HepG2 (cell line): ENCODE results near the gene MLST8. TPM values are rescaled to one million over a fixed set of nuclear protein-coding genes. Genes with fewer than 3 reads are reported as not detected.
A peak's percentile ranks its signal among the peaks of the same experiment; 100 is the strongest.
"Not testable (repeated sequence)": the region's sequence is repeated elsewhere in the genome, so short reads cannot be mapped to it uniquely, and the experiment has no call there.

Experiments used
- ATAC-seq: fragments of 200-7000 bp; cut with Tn5 transposase; 3 replicates; pipeline ENCODE4 v1.9.1; 2020; ENCODE audit warnings: mild to moderate bottlenecking, moderate library complexity
- BruUV-seq: library from RNA; stranded (reverse); fragments of 400-500 nt; replicated peaks from 2 replicates; lab custom pipeline; 2021; lab: Mats Ljungman, UMichigan
- CTCF ChIA-PET: fragments of 300-600 bp; formaldehyde crosslinking; extraction: SDS; loops from one replicate; lab custom pipeline; 2021; ENCODE audit warnings: low total read pairs, inconsistent platforms, low intra/inter-chr PET ratio; lab: Yijun Ruan, JAX
- POLR2A ChIA-PET: fragments of 350-600 bp; sonication (Branson Sonifier 250); formaldehyde crosslinking; loops from one replicate; lab custom pipeline; 2020; ENCODE audit warnings: antibody characterized with exemption, inconsistent platforms; lab: Yijun Ruan, JAX
- DNase-seq: peaks from one replicate; pipeline ENCODE4 v3.0.0-alpha.2; 2015; ENCODE audit warnings: low spot score
- FAIRE-seq: peaks from 3 replicates; lab custom pipeline; 2011; peaks lifted over from hg19 to GRCh38; lab: Jason Lieb, UNC
- H2AFZ ChIP-seq: one replicate; pipeline ENCODE4 v1.6.1; 2011; ENCODE audit warnings: low read length, inconsistent platforms
- H3K27ac ChIP-seq: fragments of 300-600 bp; 3 replicates; pipeline ENCODE4 v1.8.0; 2011; ENCODE audit warnings: mixed run types, mild to moderate bottlenecking, mixed read lengths, low read length, inconsistent platforms; ENCODE audit not compliant: insufficient read depth; ENCODE audit errors: extremely low read length
- H3K27me3 ChIP-seq, 2 experiments: fragments of 200-600 bp in 1 of 2; 2 replicates in 1 of 2; 3 replicates in 1 of 2; pipeline versions ENCODE4 v1.6.0 to v1.8.0; 2011; ENCODE audit warnings: low read length in 2 of 2, mild to moderate bottlenecking in 2 of 2, moderate library complexity in 2 of 2, inconsistent platforms in 1 of 2; ENCODE audit not compliant: insufficient read depth in 2 of 2, control insufficient read depth in 1 of 2
- H3K36me3 ChIP-seq, 2 experiments: fragments of 200-600 bp in 1 of 2; replicated peaks in 1 of 2; 2 replicates in 1 of 2; 3 replicates in 1 of 2; pipeline versions ENCODE4 v1.5.1 to v1.8.0; 2011; ENCODE audit warnings: low read length in 2 of 2, inconsistent platforms in 1 of 2; ENCODE audit not compliant: insufficient read depth in 2 of 2, control insufficient read depth in 1 of 2
- H3K4me1 ChIP-seq: 2 replicates; pipeline ENCODE4 v1.5.1; 2012; ENCODE audit warnings: low read length, inconsistent platforms; ENCODE audit not compliant: insufficient read depth
- H3K4me2 ChIP-seq: 2 replicates; pipeline ENCODE4 v1.6.0; 2011; ENCODE audit warnings: low read depth, low read length, inconsistent platforms
- H3K4me3 ChIP-seq, 3 experiments: fragments of 200-600 bp in 1 of 3; sonication (generic), shearing (Covaris generic) in 1 of 3; replicated peaks in 1 of 3; 2 replicates each; pipeline ENCODE4 v1.5.1; 2011 to 2016; ENCODE audit warnings: low read length in 3 of 3, inconsistent platforms in 2 of 3, low read depth in 2 of 3, mild to moderate bottlenecking in 2 of 3, control low read depth in 1 of 3, mixed read lengths in 1 of 3; ENCODE audit not compliant: insufficient read depth in 1 of 3
- H3K79me2 ChIP-seq: one replicate; pipeline ENCODE4 v1.6.1; 2011; ENCODE audit warnings: low read length, inconsistent platforms; ENCODE audit not compliant: insufficient read depth
- H3K9ac ChIP-seq: 2 replicates; pipeline ENCODE4 v1.6.0; 2011; ENCODE audit warnings: mild to moderate bottlenecking, low read depth, low read length, inconsistent platforms; ENCODE audit not compliant: insufficient read depth
- H3K9me3 ChIP-seq: 2 replicates; pipeline ENCODE4 v1.5.1; 2012; ENCODE audit warnings: mild to moderate bottlenecking, low read length
- H4K20me1 ChIP-seq: 2 replicates; pipeline ENCODE4 v1.6.0; 2011; ENCODE audit warnings: inconsistent platforms, mild to moderate bottlenecking, low read length, moderate library complexity; ENCODE audit not compliant: insufficient read depth
- KLF13 ChIP-seq: sonication (generic); formaldehyde crosslinking; IDR thresholded peaks from 2 replicates; pipeline ENCODE4 v1.4.0; 2020; ENCODE audit warnings: mild to moderate bottlenecking, missing genetic modification reagents
- NFE2L2 ChIP-seq: fragments of 150-350 bp; IDR thresholded peaks from 2 replicates; pipeline ENCODE4 v1.6.1; 2014; ENCODE audit warnings: low read length
- POLR2G ChIP-seq: fragments of 200-400 bp; formaldehyde crosslinking; IDR thresholded peaks from 2 replicates; pipeline ENCODE4 v1.6.1; 2018; ENCODE audit warnings: mild to moderate bottlenecking, low read depth, low read length, moderate library complexity
- WGBS: methylation state at CpG from one replicate; pipeline ENCODE4 v1.1.6; 2017; ENCODE audit warnings: low lambda C conversion rate; 5-methylcytosine and 5-hydroxymethylcytosine counted together
- in situ Hi-C: cut with HindIII; loops from 2 replicates; pipeline ENCODE4 v1.10.0; 2017; ENCODE audit warnings: low pct_unique_long_range_greater_than_20kb; ENCODE audit not compliant: extremely low pct_ligation_motif_present
- intact Hi-C: fragments of 100-400 bp; cut with micrococcal nuclease; formaldehyde crosslinking; loops from one replicate; pipeline ENCODE4 v1.10.0; 2022; ENCODE audit not compliant: unreplicated experiment
- polyA plus RNA-seq, 8 experiments: library from polyadenylated mRNA; depleted of rRNA in 3 of 8; stranded (reverse) in 7 of 8; unstranded in 1 of 8; fragments of >200 nt; fragmentation: Illumina TruSeq in 4 of 8; extraction: Trizol in 4 of 8; gene quantifications; 2 replicates each; pipeline versions ENCODE4 v1.2.1 to v1.2.3, GENCODE V29; 2011 to 2016; ENCODE audit warnings: low read depth in 4 of 8, missing spikeins in 1 of 8, mixed read lengths in 1 of 8; ENCODE audit not compliant: insufficient read depth in 1 of 8
- total RNA-seq, 5 experiments: library from RNA; depleted of rRNA; stranded (reverse); fragments of >200 nt; fragmentation: Illumina TruSeq; extraction: Trizol; gene quantifications; 2 replicates each; pipeline ENCODE4 v1.2.3, GENCODE V29; 2016; ENCODE audit warnings: low read depth in 1 of 5
- TF ChIP-seq, protein P1 (sequence below): sonication (generic); formaldehyde crosslinking; IDR thresholded peaks from 2 replicates; pipeline ENCODE4 v1.4.0; 2020; ENCODE audit warnings: missing genetic modification reagents

The MLST8 gene
- total and polyA plus RNA-seq, 2 of the 13 experiments (the other 11 are each of a cell fraction or from before 2014, with no cell fraction given), result 30.8 to 72.7 TPM

DNA sequence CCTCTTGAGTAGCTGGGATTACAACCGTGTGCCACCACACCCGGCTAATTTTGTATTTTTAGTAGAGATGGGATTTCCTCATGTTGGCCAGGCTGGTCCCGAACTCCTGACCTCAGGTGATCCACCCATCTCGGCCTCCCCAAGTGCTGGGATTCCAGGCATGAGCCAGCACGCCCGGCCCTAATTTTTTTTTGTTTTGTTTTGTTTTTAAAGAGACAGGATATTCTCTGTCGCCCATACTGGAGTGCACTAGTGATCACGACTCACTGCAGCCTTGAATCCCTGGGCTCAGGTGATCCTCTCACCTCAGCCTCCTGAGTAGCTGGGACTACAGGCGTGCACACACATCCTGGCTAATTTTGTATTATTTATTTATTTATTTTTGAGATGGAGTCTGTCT lies 35.1 kb downstream of the MLST8 start:
- ATAC-seq, result not testable (repeated sequence)

DNA sequence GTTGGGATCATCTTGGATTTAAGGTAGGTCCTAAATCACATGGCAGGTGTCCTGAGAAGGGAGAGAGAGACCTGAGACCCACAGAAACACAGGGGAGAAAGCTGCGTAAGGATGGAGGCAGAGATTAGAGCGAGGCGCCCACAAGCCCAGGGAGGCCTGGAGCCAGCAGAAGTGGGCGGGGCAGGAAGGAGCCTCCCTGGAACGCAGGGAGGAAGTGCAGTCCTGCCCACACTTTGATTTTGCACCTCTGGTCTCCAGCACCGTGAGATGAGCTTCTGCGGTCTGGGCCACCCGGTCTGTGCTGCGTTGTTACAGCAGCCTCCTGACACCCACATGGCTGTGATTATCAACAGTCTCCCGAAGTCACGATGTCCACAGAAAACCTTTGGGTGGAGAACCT lies 37.3 kb downstream of the MLST8 start:
- intact Hi-C loops, result no loop called here
- TF ChIP-seq NFE2L2 (no peak), KLF13 (CRISPR knock-in tag) (no peak)
- TF ChIP-seq, protein P1, sequence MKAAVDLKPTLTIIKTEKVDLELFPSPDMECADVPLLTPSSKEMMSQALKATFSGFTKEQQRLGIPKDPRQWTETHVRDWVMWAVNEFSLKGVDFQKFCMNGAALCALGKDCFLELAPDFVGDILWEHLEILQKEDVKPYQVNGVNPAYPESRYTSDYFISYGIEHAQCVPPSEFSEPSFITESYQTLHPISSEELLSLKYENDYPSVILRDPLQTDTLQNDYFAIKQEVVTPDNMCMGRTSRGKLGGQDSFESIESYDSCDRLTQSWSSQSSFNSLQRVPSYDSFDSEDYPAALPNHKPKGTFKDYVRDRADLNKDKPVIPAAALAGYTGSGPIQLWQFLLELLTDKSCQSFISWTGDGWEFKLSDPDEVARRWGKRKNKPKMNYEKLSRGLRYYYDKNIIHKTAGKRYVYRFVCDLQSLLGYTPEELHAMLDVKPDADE, result no peak
- Histone ChIP-seq H3K4me3 (no peak overlapping the region), H3K9ac (no peak overlapping the region), H3K4me1 (peaks cover 21% of the 10 kb centered on the region), H2AFZ (no peak overlapping the region), H3K4me2 (no peak overlapping the region), H3K27ac (no peak overlapping the region), H4K20me1 (0 out of 2 replicates have a peak, but pooled peaks cover 2% of the 10 kb centered on the region), H3K36me3 (peaks cover 25 to 47% of the 10 kb centered on the region in 2 experiments; a peak in 4 of 5 replicates), H3K79me2 (no peaks in the 10 kb centered on the region), H3K9me3 (no peaks in the 10 kb centered on the region), H3K27me3 (no peaks in the 10 kb centered on the region)
- ATAC-seq (no peak), FAIRE-seq (no peak), DNase-seq (no peak)
- 100% methylated on average over 4 of the region's 11 CpGs for WGBS
- CTCF ChIA-PET, result no interaction called here
- POLR2A ChIA-PET, result interaction anchor here (0.6 kb wide), 1 partner anchor 663 kb away, joined by 3 read pairs; no protein-coding TSS in a partner anchor
- in situ Hi-C loops, result no loop called here
- no TSS peak for BruUV-seq

More for the DNA sequence above, 35.1 kb downstream of the MLST8 start:
- 0 out of 2 replicates have a peak, but pooled peaks have one; percentile 24 for TF ChIP-seq POLR2G
- TF ChIP-seq, all 625 proteins: peak for 1; not testable (repeated sequence) for 624
- H3K4me2 ChIP-seq, H3K27me3 ChIP-seq, H2AFZ ChIP-seq, H3K27ac ChIP-seq, BruUV-seq, H3K9me3 ChIP-seq, H3K4me3 ChIP-seq, DNase-seq, CTCF ChIA-PET, H3K9ac ChIP-seq, intact Hi-C loops, H3K79me2 ChIP-seq, in situ Hi-C loops, FAIRE-seq, H4K20me1 ChIP-seq: not testable (repeated sequence)
- Histone ChIP-seq H3K36me3 (peaks cover 14 to 32% of the 10 kb centered on the region in 2 experiments; a peak in 4 of 5 replicates), H3K4me1 (peaks cover 31% of the 10 kb centered on the region)
- POLR2A ChIA-PET, result interaction anchor here (1.4 to 3.5 kb wide), 3 partner anchors 11 to 85 kb away, joined by 3 to 16 read pairs (median 5); partner anchors contain the start of genes ECI1 and TRAF7
- 95% methylated on average over 9 of the region's 9 CpGs for WGBS
